Measurements from ENCODE around the gene SLC11A1.

Gene SLC11A1

DNA sequence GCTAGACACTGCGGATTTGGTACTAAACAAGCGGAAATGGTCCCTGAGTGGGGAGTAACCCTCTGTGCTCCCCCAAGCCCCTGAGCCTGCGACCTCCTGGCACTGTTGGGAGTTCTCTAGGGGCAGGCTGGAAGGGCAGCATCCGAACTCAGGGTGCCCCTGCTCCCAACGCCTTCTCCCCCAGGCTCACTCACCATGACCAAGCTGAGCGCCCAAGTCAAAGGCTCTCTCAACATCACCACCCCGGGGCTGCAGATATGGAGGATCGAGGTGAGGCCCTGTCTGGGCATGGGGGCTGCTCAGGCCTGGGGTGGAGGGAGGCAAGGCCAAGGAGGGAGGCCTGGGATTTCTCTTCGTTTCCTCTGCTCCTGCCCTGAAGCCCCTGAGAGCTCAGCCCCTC lies 41.5 kb downstream of the SLC11A1 start:
- H3K9ac ChIP-seq (ENCODE audit: low read length), result no peak overlapping the region
- no peaks in the 10 kb centered on the region for H3K9me3 ChIP-seq (ENCODE audit: insufficient read depth, low read length)
- H3K27me3 ChIP-seq (ENCODE audit: low read depth, low read length), result no peaks in the 10 kb centered on the region
- H4K20me1 ChIP-seq (ENCODE audit: insufficient read depth, low read length), result no peaks in the 10 kb centered on the region
- no peak overlapping the region for H3K4me2 ChIP-seq (ENCODE audit: low read length)
- H3K36me3 ChIP-seq (replicated peaks; ENCODE audit: low read depth, low read length), result no peaks in the 10 kb centered on the region
- H2AFZ ChIP-seq (ENCODE audit: low read depth, low read length), result no peak overlapping the region
- no peak overlapping the region for H3K27ac ChIP-seq (ENCODE audit: low read length)
- H3K4me3 ChIP-seq (ENCODE audit: low read length), result no peak overlapping the region
- H3K79me2 ChIP-seq (ENCODE audit: low read length), result no peaks in the 10 kb centered on the region
- TF ChIP-seq CTCF (IDR thresholded peaks at IDR 0.05; ENCODE audit: low read depth, low read length) (no peak), EZH2phosphoT487 (IDR thresholded peaks at IDR 0.05; ENCODE audit: low read depth) (no peak)
- no peaks in the 10 kb centered on the region for H3K4me1 ChIP-seq (ENCODE audit: low read length)

GRCh38 chr2:218425531-218425930 lies 43.5 kb downstream of the SLC11A1 start:
- Histone ChIP-seq H3K36me3 (replicated peaks; ENCODE audit: low read depth, low read length) (no peaks in the 10 kb centered on the region), H3K27me3 (ENCODE audit: low read depth, low read length) (no peaks in the 10 kb centered on the region), H3K4me2 (ENCODE audit: low read length) (no peak overlapping the region), H3K27ac (ENCODE audit: low read length) (no peak overlapping the region), H3K9ac (ENCODE audit: low read length) (no peak overlapping the region), H3K9me3 (ENCODE audit: insufficient read depth, low read length) (no peaks in the 10 kb centered on the region), H3K4me3 (ENCODE audit: low read length) (no peak overlapping the region), H3K79me2 (ENCODE audit: low read length) (no peaks in the 10 kb centered on the region), H3K4me1 (ENCODE audit: low read length) (no peaks in the 10 kb centered on the region), H2AFZ (ENCODE audit: low read depth, low read length) (no peak overlapping the region), H4K20me1 (ENCODE audit: insufficient read depth, low read length) (no peaks in the 10 kb centered on the region)
- no peak for TF ChIP-seq EZH2phosphoT487 (IDR thresholded peaks at IDR 0.05; ENCODE audit: low read depth)

GRCh38 chr2:218427741-218428140 lies 45.7 kb downstream of the SLC11A1 start:
- H3K4me3 ChIP-seq (ENCODE audit: low read length), result no peak overlapping the region
- no peaks in the 10 kb centered on the region for H3K4me1 ChIP-seq (ENCODE audit: low read length)
- TF ChIP-seq CTCF (IDR thresholded peaks at IDR 0.05; ENCODE audit: low read depth, low read length) (no peak), EZH2phosphoT487 (IDR thresholded peaks at IDR 0.05; ENCODE audit: low read depth) (no peak)
- no peak overlapping the region for H3K27ac ChIP-seq (ENCODE audit: low read length)
- no peak overlapping the region for H2AFZ ChIP-seq (ENCODE audit: low read depth, low read length)
- H3K27me3 ChIP-seq (ENCODE audit: low read depth, low read length), result no peaks in the 10 kb centered on the region
- H3K36me3 ChIP-seq (replicated peaks; ENCODE audit: low read depth, low read length), result no peaks in the 10 kb centered on the region
- H3K9ac ChIP-seq (ENCODE audit: low read length), result no peak overlapping the region
- H4K20me1 ChIP-seq (ENCODE audit: insufficient read depth, low read length), result no peaks in the 10 kb centered on the region
- H3K79me2 ChIP-seq (ENCODE audit: low read length), result no peaks in the 10 kb centered on the region
- no peak overlapping the region for H3K4me2 ChIP-seq (ENCODE audit: low read length)
- H3K9me3 ChIP-seq (ENCODE audit: insufficient read depth, low read length), result no peaks in the 10 kb centered on the region

GRCh38 chr2:218428846-218429558 lies 46.9 kb downstream of the SLC11A1 start:
- no peak overlapping the region for H3K4me2 ChIP-seq (ENCODE audit: low read length)
- H3K9me3 ChIP-seq (ENCODE audit: insufficient read depth, low read length), result no peaks in the 10 kb centered on the region
- no peaks in the 10 kb centered on the region for H4K20me1 ChIP-seq (ENCODE audit: insufficient read depth, low read length)
- no peaks in the 10 kb centered on the region for H3K4me1 ChIP-seq (ENCODE audit: low read length)
- H3K4me3 ChIP-seq (ENCODE audit: low read length), result no peak overlapping the region
- no peaks in the 10 kb centered on the region for H3K36me3 ChIP-seq (replicated peaks; ENCODE audit: low read depth, low read length)
- no peaks in the 10 kb centered on the region for H3K27me3 ChIP-seq (ENCODE audit: low read depth, low read length)
- no peak overlapping the region for H3K27ac ChIP-seq (ENCODE audit: low read length)
- no peaks in the 10 kb centered on the region for H3K79me2 ChIP-seq (ENCODE audit: low read length)
- H3K9ac ChIP-seq (ENCODE audit: low read length), result no peak overlapping the region
- no peak overlapping the region for H2AFZ ChIP-seq (ENCODE audit: low read depth, low read length)
- TF ChIP-seq CTCF (IDR thresholded peaks at IDR 0.05; ENCODE audit: low read depth, low read length) (no peak), EZH2phosphoT487 (IDR thresholded peaks at IDR 0.05; ENCODE audit: low read depth) (no peak)
